Measurements from ENCODE around the gene HORMAD2.

DNA sequence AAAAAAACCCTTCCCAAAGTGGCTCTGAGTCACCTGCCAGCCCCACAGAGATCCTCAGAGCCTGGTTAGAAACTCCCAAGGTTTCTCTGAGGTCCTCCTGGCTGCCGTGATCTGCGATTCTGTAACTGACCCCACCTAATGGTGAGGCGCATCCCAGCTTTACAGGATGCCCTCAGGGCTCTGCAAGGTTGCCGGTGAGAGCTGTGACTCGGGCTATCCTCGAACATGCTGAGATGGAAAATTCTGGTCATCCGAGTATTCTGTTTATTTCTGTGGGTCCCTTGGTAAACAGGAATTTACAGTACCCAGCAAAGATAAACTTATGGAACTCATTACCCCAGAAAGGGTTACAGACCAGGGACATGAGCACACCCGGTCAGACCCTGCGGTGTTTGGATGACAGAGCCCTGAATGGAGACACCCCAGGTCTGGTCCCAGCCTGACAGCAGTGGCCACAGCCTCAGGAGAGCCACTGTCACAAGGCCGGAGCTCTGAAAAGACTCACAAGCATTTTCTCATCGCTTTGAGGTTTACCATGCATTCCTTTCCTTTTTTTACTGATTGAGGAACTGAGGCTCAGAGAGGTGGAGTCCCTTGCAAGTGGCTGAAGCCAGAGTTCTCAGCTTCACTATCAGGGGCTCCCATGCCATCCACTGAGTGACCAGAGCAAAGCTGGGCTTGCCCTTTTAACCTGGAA is 144.0 kb downstream of the HORMAD2 start:
- TF ChIP-seq, protein P1, sequence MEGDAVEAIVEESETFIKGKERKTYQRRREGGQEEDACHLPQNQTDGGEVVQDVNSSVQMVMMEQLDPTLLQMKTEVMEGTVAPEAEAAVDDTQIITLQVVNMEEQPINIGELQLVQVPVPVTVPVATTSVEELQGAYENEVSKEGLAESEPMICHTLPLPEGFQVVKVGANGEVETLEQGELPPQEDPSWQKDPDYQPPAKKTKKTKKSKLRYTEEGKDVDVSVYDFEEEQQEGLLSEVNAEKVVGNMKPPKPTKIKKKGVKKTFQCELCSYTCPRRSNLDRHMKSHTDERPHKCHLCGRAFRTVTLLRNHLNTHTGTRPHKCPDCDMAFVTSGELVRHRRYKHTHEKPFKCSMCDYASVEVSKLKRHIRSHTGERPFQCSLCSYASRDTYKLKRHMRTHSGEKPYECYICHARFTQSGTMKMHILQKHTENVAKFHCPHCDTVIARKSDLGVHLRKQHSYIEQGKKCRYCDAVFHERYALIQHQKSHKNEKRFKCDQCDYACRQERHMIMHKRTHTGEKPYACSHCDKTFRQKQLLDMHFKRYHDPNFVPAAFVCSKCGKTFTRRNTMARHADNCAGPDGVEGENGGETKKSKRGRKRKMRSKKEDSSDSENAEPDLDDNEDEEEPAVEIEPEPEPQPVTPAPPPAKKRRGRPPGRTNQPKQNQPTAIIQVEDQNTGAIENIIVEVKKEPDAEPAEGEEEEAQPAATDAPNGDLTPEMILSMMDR (conservative IDR thresholded peaks at IDR 0.05) = no peak; the same call in 1 of the 2 replicates
- no peak for TF ChIP-seq EZH2 (IDR thresholded peaks at IDR 0.05; ENCODE audit: low read depth)
